K562 (cell line): ENCODE data around the gene SMG5. TPM values are rescaled to one million over a fixed set of nuclear protein-coding genes. Genes with fewer than 3 reads are reported as not detected.

Experiments
- ASH1L ChIP-seq: fragments of 450-650 bp; IDR thresholded peaks from 2 replicates; pipeline ENCODE4 v1.6.1; 2018; ENCODE audit warnings: borderline replicate concordance, mild to moderate bottlenecking, low read depth; ENCODE audit not compliant: partially characterized antibody
- BHLHE40 ChIP-seq: IDR thresholded peaks from 2 replicates; pipeline ENCODE4 v1.6.1; 2011; ENCODE audit warnings: low read length, improper control_type of control experiment
- CBX3 ChIP-seq, 2 experiments: IDR thresholded peaks; 1 replicate in 1 of 2; 2 replicates in 1 of 2; pipeline ENCODE4 v1.6.1; 2012; ENCODE audit warnings: inconsistent platforms in 2 of 2, low read length in 2 of 2, borderline replicate concordance in 1 of 2, control low read depth in 1 of 2
- CHD2 ChIP-seq: IDR thresholded peaks from 2 replicates; pipeline ENCODE4 v1.6.1; 2011; ENCODE audit warnings: low read depth, low read length
- E2F3 ChIP-seq: fragments of 250-450 bp; sonication (Bioruptor Pico); IDR thresholded peaks from 2 replicates; pipeline ENCODE4 v1.4.0; 2020; ENCODE audit warnings: mild to moderate bottlenecking
- ETS2 ChIP-seq: IDR thresholded peaks from 2 replicates; pipeline ENCODE4 v1.6.1; 2016; ENCODE audit warnings: borderline replicate concordance, missing genetic modification characterization, mild to moderate bottlenecking, moderate library complexity, missing compliant biosample characterization; ENCODE audit not compliant: poor library complexity, severe bottlenecking
- HDAC6 ChIP-seq: IDR thresholded peaks from 2 replicates; pipeline ENCODE4 v1.6.1; 2012; ENCODE audit warnings: low read depth, mild to moderate bottlenecking, control low read depth, inconsistent platforms, low read length, moderate library complexity
- HLTF ChIP-seq: fragments of 450-650 bp; IDR thresholded peaks from 2 replicates; pipeline ENCODE4 v1.6.1; 2016
- IFI16 ChIP-seq: fragments of 250-450 bp; sonication (Bioruptor Pico); IDR thresholded peaks from 2 replicates; pipeline ENCODE4 v2.1.2; 2022; ENCODE audit warnings: mild to moderate bottlenecking, inconsistent platforms
- KDM2B ChIP-seq: fragments of 250-450 bp; sonication (Bioruptor Pico); IDR thresholded peaks from 2 replicates; pipeline ENCODE4 v1.8.0; 2021; ENCODE audit warnings: mild to moderate bottlenecking, moderate library complexity
- NCOA1 ChIP-seq: fragments of 450-650 bp; IDR thresholded peaks from 2 replicates; pipeline ENCODE4 v1.6.1; 2016; ENCODE audit warnings: low read depth
- NFIC ChIP-seq: fragments of 450-650 bp; IDR thresholded peaks from 2 replicates; pipeline ENCODE4 v1.6.1; 2017; ENCODE audit warnings: mild to moderate bottlenecking, inconsistent platforms
- NR2C2 ChIP-seq, 2 experiments: fragments of 200-800 bp in 1 of 2; sonication (Bioruptor generic) in 1 of 2; sonication (generic) in 1 of 2; formaldehyde crosslinking in 1 of 2; IDR thresholded peaks; 2 replicates each; pipeline versions ENCODE4 v1.6.1 to v1.8.0; 2016 to 2022; ENCODE audit warnings: mild to moderate bottlenecking in 1 of 2, missing compliant biosample characterization in 1 of 2, missing genetic modification characterization in 1 of 2, missing genetic modification reagents in 1 of 2
- NR4A1 ChIP-seq, 2 experiments: fragments of 250-450 bp in 1 of 2; fragments of 450-650 bp in 1 of 2; sonication (Bioruptor Pico) in 1 of 2; IDR thresholded peaks; 2 replicates each; pipeline versions ENCODE4 v1.4.0 to v1.6.1; 2016 to 2020; ENCODE audit warnings: mild to moderate bottlenecking in 2 of 2, missing compliant biosample characterization in 1 of 2, missing genetic modification characterization in 1 of 2, moderate library complexity in 1 of 2
- RBM22 ChIP-seq: fragments of 200-400 bp; formaldehyde crosslinking; IDR thresholded peaks from 2 replicates; pipeline ENCODE4 v1.6.1; 2018; ENCODE audit warnings: low read length, low read depth; ENCODE audit not compliant: poor library complexity, severe bottlenecking
- RBM25 ChIP-seq: fragments of 200-400 bp; formaldehyde crosslinking; IDR thresholded peaks from 2 replicates; pipeline ENCODE4 v1.6.1; 2018; ENCODE audit warnings: low read length, low read depth, moderate library complexity; ENCODE audit not compliant: severe bottlenecking
- RFX7 ChIP-seq: fragments of 250-450 bp; sonication (Bioruptor Pico); IDR thresholded peaks from 2 replicates; pipeline ENCODE4 v1.5.1; 2021; ENCODE audit warnings: mild to moderate bottlenecking
- SMAD4 ChIP-seq: fragments of 250-450 bp; sonication (Bioruptor Pico); conservative IDR thresholded peaks from 2 replicates; pipeline ENCODE4 v1.8.0; 2021; ENCODE audit warnings: inconsistent platforms, mild to moderate bottlenecking, moderate library complexity
- SMARCB1 ChIP-seq: IDR thresholded peaks from 2 replicates; pipeline ENCODE4 v1.6.1; 2011; ENCODE audit warnings: improper control_type of control experiment, low read depth; ENCODE audit not compliant: insufficient read length
- TEAD4 ChIP-seq, 2 experiments: sonication (generic) in 1 of 2; formaldehyde crosslinking in 1 of 2; IDR thresholded peaks; 2 replicates each; pipeline versions ENCODE4 v1.6.1 to v1.8.0; 2012 to 2022; ENCODE audit warnings: borderline replicate concordance in 1 of 2, inconsistent platforms in 1 of 2, low read length in 1 of 2, mild to moderate bottlenecking in 1 of 2, missing genetic modification reagents in 1 of 2
- XRCC4 ChIP-seq: IDR thresholded peaks from one replicate; pipeline ENCODE4 v1.6.1; 2011; ENCODE audit not compliant: insufficient read depth, insufficient read length; ENCODE audit errors: extremely low read depth
- ZEB2 ChIP-seq: fragments of 450-650 bp; IDR thresholded peaks from 2 replicates; pipeline ENCODE4 v1.6.1; 2016
- ZFP36 ChIP-seq: fragments of 150-350 bp; IDR thresholded peaks from 2 replicates; pipeline ENCODE4 v1.6.1; 2018; ENCODE audit warnings: low read length, low read depth; ENCODE audit not compliant: partially characterized antibody
- ZNF75A ChIP-seq: fragments of 450-650 bp; formaldehyde crosslinking; IDR thresholded peaks from 2 replicates; pipeline ENCODE4 v1.4.0; 2020; ENCODE audit warnings: mild to moderate bottlenecking
- polyA plus RNA-seq, 8 experiments: library from polyadenylated mRNA; depleted of rRNA in 4 of 8; stranded (reverse) in 5 of 8; unstranded in 3 of 8; fragments of >200 nt; fragmentation: Nextera tagmentation in 2 of 8; fragmentation: Illumina TruSeq in 1 of 8; extraction: Ambion mirVana in 2 of 8; extraction: Trizol in 1 of 8; gene quantifications; 2 replicates each; pipeline versions ENCODE4 v1.2.1 to v1.2.3, GENCODE V29; 2011 to 2014; ENCODE audit warnings: inconsistent platforms in 1 of 8, missing spikeins in 1 of 8
- total RNA-seq, 7 experiments: library from RNA; depleted of rRNA in 6 of 7; stranded (reverse); fragments of >200 nt in 6 of 7; fragmentation: Illumina TruSeq in 2 of 7; extraction: Trizol in 2 of 7; gene quantifications; 2 replicates each; pipeline versions ENCODE4 v1.2.1 to v1.2.3, GENCODE V29; 2011 to 2021; ENCODE audit warnings: low replicate concordance in 1 of 7
- TF ChIP-seq, protein P1 (sequence below): fragments of 250-450 bp; sonication (Bioruptor Pico); IDR thresholded peaks from 2 replicates; pipeline ENCODE4 v1.5.0; 2020; ENCODE audit warnings: mild to moderate bottlenecking
- TF ChIP-seq, protein P2 (sequence below), 3 experiments: IDR thresholded peaks in 2 of 3; conservative IDR thresholded peaks in 1 of 3; 2 replicates each; pipeline ENCODE4 v1.5.1; 2011 to 2012; ENCODE audit warnings: low read length in 3 of 3, mild to moderate bottlenecking in 3 of 3, control low read depth in 2 of 3, improper control_type of control experiment in 1 of 3, inconsistent platforms in 1 of 3, low read depth in 1 of 3, mixed read lengths in 1 of 3, moderate library complexity in 1 of 3; ENCODE audit not compliant: insufficient read depth in 2 of 3

Gene SMG5
- total and polyA plus RNA-seq, 9 of the 15 experiments (the other 6 are each of a cell fraction or from before 2014, with no cell fraction given): 1.4 to 85.9 (median 53.0) TPM

DNA sequence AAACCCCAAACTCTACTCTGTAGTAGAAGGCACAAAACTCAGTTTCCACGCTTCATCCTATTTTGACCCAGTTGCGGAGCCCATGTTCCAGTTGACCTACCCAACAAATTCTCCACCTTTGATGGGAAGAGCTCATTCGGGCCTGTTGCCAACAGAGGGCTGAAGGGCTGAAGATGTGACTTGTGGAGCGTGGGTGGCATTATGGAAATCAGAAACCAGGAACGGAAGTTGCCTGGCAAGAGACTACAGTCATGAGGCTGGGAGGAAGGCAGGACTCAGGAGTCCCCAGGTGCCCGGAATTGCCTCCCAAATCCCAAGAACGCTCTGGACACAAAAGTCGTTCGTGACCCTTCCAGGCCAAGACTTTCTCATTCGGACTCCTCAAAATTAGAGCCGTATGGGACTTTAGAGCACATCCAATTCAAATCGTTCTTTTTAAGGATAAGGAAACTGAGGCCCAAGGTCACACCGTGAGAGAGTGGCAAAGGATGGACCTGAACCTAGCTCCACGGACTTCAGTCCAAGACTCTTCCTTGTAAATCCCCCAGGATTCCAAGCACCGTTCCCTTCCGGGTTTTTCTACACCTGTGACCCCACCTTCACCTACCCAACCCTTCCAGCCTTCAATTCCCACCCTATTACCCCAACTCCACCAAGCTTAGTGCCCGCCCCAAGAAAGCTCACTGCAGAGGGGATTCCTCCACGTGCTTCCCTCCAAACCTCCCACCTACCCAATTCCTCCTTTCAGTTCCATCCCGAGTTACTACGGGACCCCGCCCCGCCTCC, 739 bp downstream of the SMG5 start (continued):
- TF ChIP-seq HDAC6 (no peak), RBM22 (no peak), ZNF75A (CRISPR knock-in tag) (no peak), NR4A1 (CRISPR knock-in tag; IDR thresholded peaks at IDR 0.05) (no peak), NR4A1 (tag; IDR thresholded peaks at IDR 0.05) (no peak), E2F3 (CRISPR knock-in tag) (no peak), ETS2 (tag) (no peak), XRCC4 (no peak), TEAD4 (IDR thresholded peaks at IDR 0.05; ENCODE audit: low read length) (no peak), TEAD4 (CRISPR knock-in tag; IDR thresholded peaks at IDR 0.05; ENCODE audit: borderline replicate concordance) (no peak), ZFP36 (no peak), NR2C2 (CRISPR knock-in tag; IDR thresholded peaks at IDR 0.05) (no peak), NR2C2 (tag; IDR thresholded peaks at IDR 0.05) (0 out of 2 replicates have a peak, but pooled peaks have one; percentile 12), NCOA1 (0 out of 2 replicates have a peak, but pooled peaks have one; percentile 36), BHLHE40 (no peak), SMAD4 (CRISPR knock-in tag) (no peak), RFX7 (CRISPR knock-in tag) (no peak), SMARCB1 (no peak), ZEB2 (peak; percentile 80), RBM25 (no peak), ASH1L (no peak), IFI16 (no peak), KDM2B (CRISPR knock-in tag) (no peak), CBX3 (IDR thresholded peaks at IDR 0.05; ENCODE audit: borderline replicate concordance in 1 of 2, low read length in 2 of 2) (no peak), CHD2 (no peak), NFIC (peak; percentile 71), HLTF (peak; percentile 58; the same call in 1 of the 2 replicates)
- TF ChIP-seq, protein P1, sequence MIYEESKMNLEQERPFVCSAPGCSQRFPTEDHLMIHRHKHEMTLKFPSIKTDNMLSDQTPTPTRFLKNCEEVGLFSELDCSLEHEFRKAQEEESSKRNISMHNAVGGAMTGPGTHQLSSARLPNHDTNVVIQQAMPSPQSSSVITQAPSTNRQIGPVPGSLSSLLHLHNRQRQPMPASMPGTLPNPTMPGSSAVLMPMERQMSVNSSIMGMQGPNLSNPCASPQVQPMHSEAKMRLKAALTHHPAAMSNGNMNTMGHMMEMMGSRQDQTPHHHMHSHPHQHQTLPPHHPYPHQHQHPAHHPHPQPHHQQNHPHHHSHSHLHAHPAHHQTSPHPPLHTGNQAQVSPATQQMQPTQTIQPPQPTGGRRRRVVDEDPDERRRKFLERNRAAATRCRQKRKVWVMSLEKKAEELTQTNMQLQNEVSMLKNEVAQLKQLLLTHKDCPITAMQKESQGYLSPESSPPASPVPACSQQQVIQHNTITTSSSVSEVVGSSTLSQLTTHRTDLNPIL (CRISPR knock-in tag): no peak
- TF ChIP-seq, protein P2, sequence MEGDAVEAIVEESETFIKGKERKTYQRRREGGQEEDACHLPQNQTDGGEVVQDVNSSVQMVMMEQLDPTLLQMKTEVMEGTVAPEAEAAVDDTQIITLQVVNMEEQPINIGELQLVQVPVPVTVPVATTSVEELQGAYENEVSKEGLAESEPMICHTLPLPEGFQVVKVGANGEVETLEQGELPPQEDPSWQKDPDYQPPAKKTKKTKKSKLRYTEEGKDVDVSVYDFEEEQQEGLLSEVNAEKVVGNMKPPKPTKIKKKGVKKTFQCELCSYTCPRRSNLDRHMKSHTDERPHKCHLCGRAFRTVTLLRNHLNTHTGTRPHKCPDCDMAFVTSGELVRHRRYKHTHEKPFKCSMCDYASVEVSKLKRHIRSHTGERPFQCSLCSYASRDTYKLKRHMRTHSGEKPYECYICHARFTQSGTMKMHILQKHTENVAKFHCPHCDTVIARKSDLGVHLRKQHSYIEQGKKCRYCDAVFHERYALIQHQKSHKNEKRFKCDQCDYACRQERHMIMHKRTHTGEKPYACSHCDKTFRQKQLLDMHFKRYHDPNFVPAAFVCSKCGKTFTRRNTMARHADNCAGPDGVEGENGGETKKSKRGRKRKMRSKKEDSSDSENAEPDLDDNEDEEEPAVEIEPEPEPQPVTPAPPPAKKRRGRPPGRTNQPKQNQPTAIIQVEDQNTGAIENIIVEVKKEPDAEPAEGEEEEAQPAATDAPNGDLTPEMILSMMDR (IDR thresholded peaks at IDR 0.05 in 2 of 3, conservative IDR thresholded peaks at IDR 0.05 in 1 of 3; ENCODE audit: insufficient read depth in 2 of 3, low read depth in 1 of 3, low read length in 3 of 3): no peak
